ENCODE data around the gene IGF1R.
"Not testable (repeated sequence)": the region's sequence is repeated elsewhere in the genome, so short reads cannot be mapped to it uniquely, and the experiment has no call there.

The IGF1R gene

DNA sequence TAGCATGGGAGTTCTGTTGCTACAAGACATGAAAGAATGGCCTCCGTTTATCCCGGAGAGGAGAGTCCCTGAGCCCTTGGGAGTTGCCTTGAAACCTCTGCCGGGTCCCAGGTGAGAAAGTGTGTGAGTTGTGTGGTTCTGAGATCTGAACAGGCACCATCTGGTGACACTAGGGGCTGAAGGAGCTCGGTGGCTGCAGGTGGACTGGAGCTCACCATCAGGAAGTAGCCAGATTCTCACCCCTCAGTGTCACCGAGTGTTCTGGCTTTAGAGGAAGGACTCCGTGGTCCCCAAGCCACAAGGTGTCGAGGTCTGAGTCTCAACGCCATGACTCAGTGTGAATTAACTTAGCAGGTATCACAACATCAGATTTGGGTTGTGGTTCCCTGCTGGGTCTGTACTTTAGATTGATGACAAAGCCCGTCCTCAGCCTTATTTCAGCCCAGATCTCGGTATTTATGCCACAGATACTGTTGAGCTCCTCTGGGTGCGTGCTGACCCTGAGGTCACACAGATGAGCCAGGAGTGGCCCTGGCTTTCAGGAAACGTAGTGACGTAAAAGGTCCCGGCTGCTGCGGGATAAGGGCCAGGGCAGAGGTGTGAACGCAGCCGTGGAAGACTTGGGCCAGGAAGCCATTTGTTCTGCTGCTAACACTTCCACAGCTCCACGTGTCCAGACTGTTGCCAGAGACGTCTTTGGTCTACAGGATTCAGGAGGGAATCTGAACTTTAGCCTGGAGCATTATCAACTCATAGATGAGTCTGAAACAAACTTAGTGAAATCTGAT is 304.9 kb downstream of the IGF1R start:
- DNase-seq: no peak

GRCh38 chr15:98953968-98954367 is 305.6 kb downstream of the IGF1R start:
- DNase-seq: no peak

GRCh38 chr15:98954411-98954810 is 306.1 kb downstream of the IGF1R start:
- DNase-seq: peak; percentile 71

GRCh38 chr15:98955331-98955730 is 307.0 kb downstream of the IGF1R start:
- no peak for DNase-seq

DNA sequence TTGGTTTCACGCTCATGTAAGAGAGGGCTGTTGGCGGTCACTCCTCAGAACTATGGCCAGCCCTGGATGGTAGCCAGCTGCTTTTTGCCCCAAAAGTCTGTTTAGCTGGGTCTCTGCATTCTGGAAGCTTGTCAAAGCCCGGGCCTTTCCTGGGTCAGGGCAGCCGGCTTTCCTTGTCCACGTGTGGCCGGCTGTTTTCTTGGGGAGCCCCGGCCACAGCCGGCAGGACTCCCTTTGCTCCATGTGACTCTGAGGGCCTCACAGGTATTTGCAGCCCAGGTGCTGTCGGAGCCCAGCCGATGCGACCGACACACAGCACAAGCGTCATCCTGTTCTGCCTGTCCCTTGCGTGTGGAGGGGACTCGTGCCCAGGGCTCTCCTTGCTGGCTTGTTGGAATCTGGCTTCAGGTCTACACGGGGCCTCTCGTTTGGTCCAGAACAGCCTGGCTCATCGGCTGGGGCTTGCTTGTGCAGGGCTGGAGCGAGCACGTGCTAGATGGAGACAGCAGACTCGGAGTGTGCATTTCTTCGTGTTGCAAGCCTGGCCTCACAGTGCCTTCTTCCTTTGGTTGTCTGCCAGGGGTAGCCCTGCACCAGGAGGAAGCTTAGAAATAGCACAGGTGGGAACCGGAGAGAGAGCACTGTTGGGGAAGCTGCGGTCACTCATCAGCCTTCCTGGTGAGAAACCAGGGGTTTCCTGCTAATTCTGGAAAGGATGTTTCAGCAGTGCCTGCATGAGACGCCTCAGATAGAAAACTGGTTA is 307.8 kb downstream of the IGF1R start:
- DNase-seq: no peak

DNA sequence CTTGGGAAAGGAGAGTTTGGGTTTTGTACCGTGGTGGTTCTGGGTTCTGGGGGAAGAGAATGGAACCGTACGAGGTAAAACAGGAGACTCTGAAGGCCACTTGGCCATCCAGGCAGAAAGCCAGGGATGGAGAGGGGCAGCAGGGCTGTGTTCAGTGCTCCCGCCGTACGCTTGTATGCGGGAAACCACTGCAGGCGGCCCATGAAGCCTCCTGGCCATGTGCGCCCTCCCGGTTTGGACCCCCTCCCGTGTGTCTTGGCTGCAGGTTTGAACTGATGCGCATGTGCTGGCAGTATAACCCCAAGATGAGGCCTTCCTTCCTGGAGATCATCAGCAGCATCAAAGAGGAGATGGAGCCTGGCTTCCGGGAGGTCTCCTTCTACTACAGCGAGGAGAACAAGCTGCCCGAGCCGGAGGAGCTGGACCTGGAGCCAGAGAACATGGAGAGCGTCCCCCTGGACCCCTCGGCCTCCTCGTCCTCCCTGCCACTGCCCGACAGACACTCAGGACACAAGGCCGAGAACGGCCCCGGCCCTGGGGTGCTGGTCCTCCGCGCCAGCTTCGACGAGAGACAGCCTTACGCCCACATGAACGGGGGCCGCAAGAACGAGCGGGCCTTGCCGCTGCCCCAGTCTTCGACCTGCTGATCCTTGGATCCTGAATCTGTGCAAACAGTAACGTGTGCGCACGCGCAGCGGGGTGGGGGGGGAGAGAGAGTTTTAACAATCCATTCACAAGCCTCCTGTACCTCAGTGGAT is 308.6 kb downstream of the IGF1R start:
- DNase-seq: no peak

DNA sequence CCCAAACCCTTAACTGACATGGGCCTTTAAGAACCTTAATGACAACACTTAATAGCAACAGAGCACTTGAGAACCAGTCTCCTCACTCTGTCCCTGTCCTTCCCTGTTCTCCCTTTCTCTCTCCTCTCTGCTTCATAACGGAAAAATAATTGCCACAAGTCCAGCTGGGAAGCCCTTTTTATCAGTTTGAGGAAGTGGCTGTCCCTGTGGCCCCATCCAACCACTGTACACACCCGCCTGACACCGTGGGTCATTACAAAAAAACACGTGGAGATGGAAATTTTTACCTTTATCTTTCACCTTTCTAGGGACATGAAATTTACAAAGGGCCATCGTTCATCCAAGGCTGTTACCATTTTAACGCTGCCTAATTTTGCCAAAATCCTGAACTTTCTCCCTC is 309.3 kb downstream of the IGF1R start:
- DNase-seq: no peak

DNA sequence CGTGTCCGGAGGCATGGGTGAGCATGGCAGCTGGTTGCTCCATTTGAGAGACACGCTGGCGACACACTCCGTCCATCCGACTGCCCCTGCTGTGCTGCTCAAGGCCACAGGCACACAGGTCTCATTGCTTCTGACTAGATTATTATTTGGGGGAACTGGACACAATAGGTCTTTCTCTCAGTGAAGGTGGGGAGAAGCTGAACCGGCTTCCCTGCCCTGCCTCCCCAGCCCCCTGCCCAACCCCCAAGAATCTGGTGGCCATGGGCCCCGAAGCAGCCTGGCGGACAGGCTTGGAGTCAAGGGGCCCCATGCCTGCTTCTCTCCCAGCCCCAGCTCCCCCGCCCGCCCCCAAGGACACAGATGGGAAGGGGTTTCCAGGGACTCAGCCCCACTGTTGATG is 309.7 kb downstream of the IGF1R start:
- DNase-seq: no peak

DNA sequence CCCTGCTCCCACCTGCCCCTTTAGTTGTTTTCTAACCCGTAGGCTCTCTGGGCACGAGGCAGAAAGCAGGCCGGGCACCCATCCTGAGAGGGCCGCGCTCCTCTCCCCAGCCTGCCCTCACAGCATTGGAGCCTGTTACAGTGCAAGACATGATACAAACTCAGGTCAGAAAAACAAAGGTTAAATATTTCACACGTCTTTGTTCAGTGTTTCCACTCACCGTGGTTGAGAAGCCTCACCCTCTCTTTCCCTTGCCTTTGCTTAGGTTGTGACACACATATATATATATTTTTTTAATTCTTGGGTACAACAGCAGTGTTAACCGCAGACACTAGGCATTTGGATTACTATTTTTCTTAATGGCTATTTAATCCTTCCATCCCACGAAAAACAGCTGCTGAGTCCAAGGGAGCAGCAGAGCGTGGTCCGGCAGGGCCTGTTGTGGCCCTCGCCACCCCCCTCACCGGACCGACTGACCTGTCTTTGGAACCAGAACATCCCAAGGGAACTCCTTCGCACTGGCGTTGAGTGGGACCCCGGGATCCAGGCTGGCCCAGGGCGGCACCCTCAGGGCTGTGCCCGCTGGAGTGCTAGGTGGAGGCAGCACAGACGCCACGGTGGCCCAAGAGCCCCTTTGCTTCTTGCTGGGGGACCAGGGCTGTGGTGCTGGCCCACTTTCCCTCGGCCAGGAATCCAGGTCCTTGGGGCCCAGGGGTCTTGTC is 310.7 kb downstream of the IGF1R start:
- no peak for DNase-seq

DNA sequence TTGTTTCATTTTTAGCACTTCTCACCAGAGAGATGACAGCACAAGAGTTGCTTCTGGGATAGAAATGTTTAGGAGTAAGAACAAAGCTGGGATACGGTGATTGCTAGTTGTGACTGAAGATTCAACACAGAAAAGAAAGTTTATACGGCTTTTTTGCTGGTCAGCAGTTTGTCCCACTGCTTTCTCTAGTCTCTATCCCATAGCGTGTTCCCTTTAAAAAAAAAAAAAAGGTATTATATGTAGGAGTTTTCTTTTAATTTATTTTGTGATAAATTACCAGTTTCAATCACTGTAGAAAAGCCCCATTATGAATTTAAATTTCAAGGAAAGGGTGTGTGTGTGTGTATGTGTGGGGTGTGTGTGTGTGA is 311.3 kb downstream of the IGF1R start:
- no peak for DNase-seq

DNA sequence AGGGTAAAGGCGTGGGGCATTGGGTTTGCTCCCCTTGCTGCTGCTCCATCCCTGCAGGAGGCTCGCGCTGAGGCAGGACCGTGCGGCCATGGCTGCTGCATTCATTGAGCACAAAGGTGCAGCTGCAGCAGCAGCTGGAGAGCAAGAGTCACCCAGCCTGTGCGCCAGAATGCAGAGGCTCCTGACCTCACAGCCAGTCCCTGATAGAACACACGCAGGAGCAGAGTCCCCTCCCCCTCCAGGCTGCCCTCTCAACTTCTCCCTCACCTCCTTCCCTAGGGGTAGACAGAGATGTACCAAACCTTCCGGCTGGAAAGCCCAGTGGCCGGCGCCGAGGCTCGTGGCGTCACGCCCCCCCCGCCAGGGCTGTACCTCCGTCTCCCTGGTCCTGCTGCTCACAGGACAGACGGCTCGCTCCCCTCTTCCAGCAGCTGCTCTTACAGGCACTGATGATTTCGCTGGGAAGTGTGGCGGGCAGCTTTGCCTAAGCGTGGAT is 312.3 kb downstream of the IGF1R start:
- no peak for DNase-seq

DNA sequence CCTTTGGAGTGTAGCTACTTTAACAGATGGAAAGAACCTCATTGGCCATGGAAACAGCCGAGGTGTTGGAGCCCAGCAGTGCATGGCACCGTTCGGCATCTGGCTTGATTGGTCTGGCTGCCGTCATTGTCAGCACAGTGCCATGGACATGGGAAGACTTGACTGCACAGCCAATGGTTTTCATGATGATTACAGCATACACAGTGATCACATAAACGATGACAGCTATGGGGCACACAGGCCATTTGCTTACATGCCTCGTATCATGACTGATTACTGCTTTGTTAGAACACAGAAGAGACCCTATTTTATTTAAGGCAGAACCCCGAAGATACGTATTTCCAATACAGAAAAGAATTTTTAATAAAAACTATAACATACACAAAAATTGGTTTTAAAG is 315.1 kb downstream of the IGF1R start:
- no peak for DNase-seq

GRCh38 chr15:98964466-98965133 is 316.3 kb downstream of the IGF1R start:
- no peak for DNase-seq

- DNase-seq: not testable (repeated sequence)
Measured at GRCh38 chr15:98965134-98965491, 316.8 kb downstream of the IGF1R start.

GRCh38 chr15:98965597-98965996 is 317.3 kb downstream of the IGF1R start:
- DNase-seq: no peak

DNA sequence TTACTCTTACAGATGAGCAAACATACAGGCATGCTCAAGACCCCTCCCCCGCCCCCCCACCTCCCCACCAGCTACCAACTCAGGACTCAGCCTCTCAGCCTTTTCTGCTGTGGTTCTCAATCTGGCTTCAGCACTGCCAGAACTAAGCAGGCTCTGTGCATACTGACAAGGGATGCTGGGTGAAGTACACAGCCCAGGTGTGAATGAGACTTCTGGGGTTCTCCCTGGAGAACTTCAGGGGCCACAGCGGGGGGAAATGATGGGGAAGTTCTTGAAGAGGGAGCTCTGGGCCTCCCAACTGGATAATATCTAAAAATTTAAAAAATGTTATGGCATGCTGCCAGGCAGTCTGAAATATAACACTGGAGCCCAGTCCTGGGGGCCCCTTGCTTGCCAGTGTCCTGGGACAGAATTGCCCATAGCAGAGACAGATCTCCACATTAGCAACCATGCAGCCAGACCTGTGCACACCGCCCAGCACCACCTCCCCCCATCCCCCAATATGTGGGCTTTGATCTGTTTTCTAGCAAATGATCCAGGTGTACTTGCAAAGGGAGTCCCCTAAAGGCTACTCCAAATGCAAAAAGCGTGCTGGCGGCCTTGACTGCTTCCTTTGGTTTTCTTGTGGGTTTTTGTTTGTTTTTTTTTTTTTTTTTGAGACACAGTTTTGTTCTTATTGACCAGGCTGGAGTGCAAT is 317.9 kb downstream of the IGF1R start:
- DNase-seq: no peak

DNA sequence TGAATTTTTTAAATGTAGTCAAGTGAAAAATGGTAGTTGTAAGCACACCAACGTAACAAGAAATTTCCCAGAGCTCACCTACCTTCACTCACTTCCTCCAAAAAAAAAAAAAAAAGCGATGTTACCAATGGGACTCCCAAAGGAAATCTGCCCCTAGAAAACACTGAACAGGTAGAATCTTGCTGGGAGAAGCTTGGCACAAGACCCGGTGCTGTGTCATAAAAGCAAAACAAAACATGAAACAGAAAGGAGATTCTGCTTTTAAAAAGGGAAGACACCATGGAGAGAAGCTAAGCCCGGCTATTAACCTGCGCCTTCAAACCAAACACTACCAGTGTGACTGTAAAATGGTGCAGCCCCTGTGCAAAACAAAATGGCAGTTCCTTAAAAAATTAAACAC is 318.8 kb downstream of the IGF1R start:
- DNase-seq: no peak

DNA sequence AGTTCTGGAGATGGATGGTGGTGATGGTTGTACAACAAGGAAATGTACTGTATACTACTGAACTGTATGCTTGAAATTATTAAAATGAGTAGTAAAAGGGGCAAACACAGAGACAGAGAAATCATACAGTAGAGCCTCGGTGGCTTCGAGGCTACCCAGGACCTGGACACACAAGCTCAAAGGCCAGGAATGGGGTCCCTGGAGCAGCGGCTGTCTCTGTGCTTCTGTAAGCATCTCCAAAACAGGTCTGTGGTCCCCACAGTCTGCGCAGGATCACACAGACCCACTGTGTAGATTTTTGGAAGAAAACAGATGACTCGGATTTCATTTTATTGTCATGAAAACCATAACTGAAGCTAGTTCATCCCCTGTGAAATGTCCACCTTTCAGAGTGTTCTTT is 319.6 kb downstream of the IGF1R start:
- DNase-seq: no peak

DNA sequence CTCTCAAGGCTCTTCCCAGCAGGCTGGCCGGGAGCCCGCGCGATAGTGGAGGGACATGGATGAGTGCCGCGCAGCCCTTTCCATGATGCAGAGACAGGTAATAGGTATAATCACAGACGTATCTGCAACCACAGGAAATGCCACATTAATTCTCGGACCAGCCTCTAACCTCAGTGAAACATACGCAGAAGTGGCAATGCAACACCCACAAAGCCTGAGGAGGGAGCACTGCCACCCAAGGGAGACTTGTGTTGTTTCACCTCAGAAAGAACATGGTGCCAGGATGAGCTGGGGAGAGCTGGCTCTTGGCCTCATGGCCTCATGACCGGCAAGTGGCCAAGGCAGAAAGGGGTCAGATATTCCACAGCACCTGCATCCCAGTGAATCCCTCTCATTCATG is 320.2 kb downstream of the IGF1R start:
- DNase-seq: no peak

DNA sequence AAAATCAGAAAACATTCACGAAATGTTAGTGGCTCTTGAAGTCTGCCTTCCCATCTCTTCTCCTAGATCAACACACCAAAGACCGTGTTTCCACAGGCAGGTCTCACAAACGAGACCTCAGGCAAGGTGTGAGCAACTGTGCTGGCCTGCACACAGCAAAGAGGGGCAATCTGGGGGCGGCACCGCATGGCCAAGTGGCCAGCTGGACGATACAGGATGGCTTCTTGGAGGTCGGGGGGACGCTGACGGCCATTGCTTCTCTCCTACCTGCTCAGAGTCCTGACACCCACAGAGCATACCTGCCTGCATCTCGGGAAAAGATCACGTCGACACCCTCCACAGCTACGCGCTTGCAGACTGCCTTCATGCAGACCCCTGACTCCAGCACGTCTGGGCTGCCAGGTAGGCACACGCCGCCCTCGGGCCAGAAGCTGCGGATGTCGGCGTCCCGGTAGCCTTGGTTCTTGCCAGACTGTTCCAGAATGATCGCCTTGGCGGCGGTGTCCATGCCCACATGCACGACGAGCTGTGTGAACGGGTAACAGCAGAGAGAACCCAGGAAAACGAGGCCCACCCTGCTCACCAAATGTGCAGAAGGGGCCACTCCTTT is 320.9 kb downstream of the IGF1R start:
- DNase-seq: no peak

- DNase-seq: no peak
Measured at GRCh38 chr15:98970799-98971198, 322.5 kb downstream of the IGF1R start.

Measured in NCI-H2029 (cell line).